Measurements from ENCODE around the gene COG7. TPM values are rescaled to one million over a fixed set of nuclear protein-coding genes. Genes with fewer than 3 reads are reported as not detected.

The COG7 gene
- total and polyA plus RNA-seq, 2 donors (not counting 3 experiments of a cell fraction or from before 2014, with no cell fraction given), result 24.1 to 42.0 TPM

DNA sequence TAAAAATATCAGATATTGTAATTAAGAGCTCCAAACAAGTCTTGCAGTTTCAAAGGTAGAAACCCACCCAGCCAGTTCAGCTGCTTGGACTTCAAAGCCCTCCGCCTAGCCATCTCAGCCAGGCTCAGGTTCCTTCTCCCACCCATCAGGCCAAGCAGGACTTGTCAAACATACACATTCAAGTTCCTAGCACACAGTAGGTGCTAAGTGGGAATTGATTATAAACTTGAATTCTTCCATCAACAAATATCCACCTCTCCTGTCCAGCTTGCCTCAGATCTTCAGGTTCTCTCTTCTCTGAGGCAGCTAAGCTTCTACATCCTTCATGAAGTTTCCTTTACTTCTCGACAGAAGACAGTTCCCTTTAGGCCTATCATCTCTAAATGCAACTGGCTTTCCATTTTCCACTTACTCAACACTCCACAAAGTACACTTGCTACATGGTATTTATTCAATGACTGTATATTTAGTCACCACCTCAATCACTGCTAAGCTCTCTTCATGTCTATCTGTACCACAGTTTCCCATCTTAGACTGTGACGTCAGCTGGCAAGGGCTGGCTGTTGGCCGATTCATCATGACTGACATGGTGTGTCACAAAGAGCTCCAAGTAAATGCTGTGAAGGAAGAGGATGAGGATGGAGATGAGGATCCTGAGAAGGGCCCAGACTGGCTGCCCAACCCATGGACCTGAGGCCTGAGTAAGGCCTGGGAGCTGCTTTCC is 13.3 kb upstream of the COG7 start:
- POLR2A ChIA-PET, result no interaction called here
- BruUV-seq (replicated peaks), result no TSS peak
- intact Hi-C loops (cut with micrococcal nuclease) (no loop called here), dilution Hi-C loops (cut with MboI; ENCODE audit: extremely low pct_ligation_motif_present, low sequenced_read_pairs) (no loop called here)
- H3K9ac ChIP-seq (replicated peaks; ENCODE audit: extremely low read depth, insufficient read depth, low read length), result no peak overlapping the region
- peaks cover 9 to 26% of the 10 kb centered on the region in 2 experiments for H3K36me3 ChIP-seq (ENCODE audit: control insufficient read depth in 2 of 2, extremely low read depth in 1 of 2, insufficient read depth in 2 of 2, low read length in 2 of 2)
- no peaks in the 10 kb centered on the region for H3K9me3 ChIP-seq (replicated peaks; ENCODE audit: control insufficient read depth, insufficient read depth, low read length)
- peak; percentile 45 for DNase-seq (ENCODE audit: low read depth, low spot score)
- no peaks in the 10 kb centered on the region for H3K79me2 ChIP-seq (ENCODE audit: control insufficient read depth, insufficient read depth, low read length)
- H4K20me1 ChIP-seq (replicated peaks; ENCODE audit: control insufficient read depth, extremely low read depth, insufficient read depth, low read length), result no peaks in the 10 kb centered on the region
- H3K9me1 ChIP-seq (replicated peaks; ENCODE audit: control insufficient read depth, extremely low read depth, insufficient read depth, low read length), result no peaks in the 10 kb centered on the region
- FAIRE-seq, result no peak
- no peak overlapping the region for H2AFZ ChIP-seq (ENCODE audit: low read depth, low read length)
- no peaks in the 10 kb centered on the region for H3K27me3 ChIP-seq (ENCODE audit: control insufficient read depth in 2 of 2, insufficient read depth in 2 of 2, low read length in 2 of 2)
- no peak overlapping the region for H3K4me2 ChIP-seq (ENCODE audit: insufficient read depth, low read length)
- no peak overlapping the region for H3K27ac ChIP-seq (ENCODE audit: insufficient read depth, low read depth, low read length)
- H3K4me3 ChIP-seq (replicated peaks in 1 of 3; ENCODE audit: insufficient read depth in 1 of 3, low read depth in 1 of 3, low read length in 3 of 3), result no peak overlapping the region
- CTCF ChIA-PET, result interaction anchor here (1.1 to 1.8 kb wide), 2 partner anchors 31 to 567 kb away, joined by 4 to 6 read pairs; no protein-coding TSS in a partner anchor
- H3K4me1 ChIP-seq (ENCODE audit: control insufficient read depth, extremely low read depth, insufficient read depth, low read length), result no peaks in the 10 kb centered on the region
- TF ChIP-seq JUN (IDR thresholded peaks at IDR 0.05; ENCODE audit: borderline replicate concordance, insufficient read depth, insufficient read length, low read depth) (no peak), FOS (IDR thresholded peaks at IDR 0.05; ENCODE audit: borderline replicate concordance, insufficient read depth, low read length) (peak; percentile 67)

DNA sequence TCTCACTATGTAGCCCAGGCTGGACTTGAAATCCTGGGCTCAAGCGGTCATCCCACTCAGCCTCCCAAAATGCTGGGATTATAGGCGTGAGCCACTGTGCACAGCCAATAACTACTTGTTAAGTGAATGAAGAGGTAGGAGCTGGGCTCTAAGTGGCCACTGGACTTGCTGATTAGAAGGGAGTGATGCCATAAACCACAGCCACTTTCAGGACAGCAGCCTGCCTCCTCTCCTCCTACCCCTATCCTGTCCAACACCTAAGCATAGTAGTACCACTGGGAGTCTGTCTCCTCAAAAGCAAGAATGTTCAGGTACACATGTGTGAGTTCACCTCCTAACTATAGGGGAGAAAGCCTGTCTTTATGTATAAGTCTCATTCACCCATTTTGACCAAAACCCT is 12.2 kb upstream of the COG7 start:
- dilution Hi-C loops (cut with MboI; ENCODE audit: extremely low pct_ligation_motif_present, low sequenced_read_pairs) (no loop called here), intact Hi-C loops (cut with micrococcal nuclease) (no loop called here)
- no peak overlapping the region for H3K4me2 ChIP-seq (ENCODE audit: insufficient read depth, low read length)
- DNase-seq (ENCODE audit: low read depth, low spot score) (no peak), FAIRE-seq (no peak)
- TF ChIP-seq, protein P1, sequence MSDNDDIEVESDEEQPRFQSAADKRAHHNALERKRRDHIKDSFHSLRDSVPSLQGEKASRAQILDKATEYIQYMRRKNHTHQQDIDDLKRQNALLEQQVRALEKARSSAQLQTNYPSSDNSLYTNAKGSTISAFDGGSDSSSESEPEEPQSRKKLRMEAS (IDR thresholded peaks at IDR 0.05; ENCODE audit: insufficient read depth, insufficient read length), result no peak
- TF ChIP-seq GATA2 (IDR thresholded peaks at IDR 0.05; ENCODE audit: insufficient read depth, insufficient read length, low read depth, low read length) (no peak), FOS (IDR thresholded peaks at IDR 0.05; ENCODE audit: borderline replicate concordance, insufficient read depth, low read length) (no peak), JUN (IDR thresholded peaks at IDR 0.05; ENCODE audit: borderline replicate concordance, insufficient read depth, insufficient read length, low read depth) (no peak), MYC (IDR thresholded peaks at IDR 0.05; ENCODE audit: low read depth, low read length) (no peak), EZH2 (IDR thresholded peaks at IDR 0.05; ENCODE audit: borderline replicate concordance, low read depth, low read length, severe bottlenecking) (no peak), POLR2A (IDR thresholded peaks at IDR 0.05; ENCODE audit: low read depth, low read length) (no peak), POLR2AphosphoS5 (IDR thresholded peaks at IDR 0.05; ENCODE audit: insufficient read depth, low read depth, low read length) (no peak)
- TF ChIP-seq, protein P2, sequence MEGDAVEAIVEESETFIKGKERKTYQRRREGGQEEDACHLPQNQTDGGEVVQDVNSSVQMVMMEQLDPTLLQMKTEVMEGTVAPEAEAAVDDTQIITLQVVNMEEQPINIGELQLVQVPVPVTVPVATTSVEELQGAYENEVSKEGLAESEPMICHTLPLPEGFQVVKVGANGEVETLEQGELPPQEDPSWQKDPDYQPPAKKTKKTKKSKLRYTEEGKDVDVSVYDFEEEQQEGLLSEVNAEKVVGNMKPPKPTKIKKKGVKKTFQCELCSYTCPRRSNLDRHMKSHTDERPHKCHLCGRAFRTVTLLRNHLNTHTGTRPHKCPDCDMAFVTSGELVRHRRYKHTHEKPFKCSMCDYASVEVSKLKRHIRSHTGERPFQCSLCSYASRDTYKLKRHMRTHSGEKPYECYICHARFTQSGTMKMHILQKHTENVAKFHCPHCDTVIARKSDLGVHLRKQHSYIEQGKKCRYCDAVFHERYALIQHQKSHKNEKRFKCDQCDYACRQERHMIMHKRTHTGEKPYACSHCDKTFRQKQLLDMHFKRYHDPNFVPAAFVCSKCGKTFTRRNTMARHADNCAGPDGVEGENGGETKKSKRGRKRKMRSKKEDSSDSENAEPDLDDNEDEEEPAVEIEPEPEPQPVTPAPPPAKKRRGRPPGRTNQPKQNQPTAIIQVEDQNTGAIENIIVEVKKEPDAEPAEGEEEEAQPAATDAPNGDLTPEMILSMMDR (IDR thresholded peaks at IDR 0.05; ENCODE audit: extremely low read depth in 1 of 2, insufficient read depth in 1 of 2, low read depth in 1 of 2, low read length in 2 of 2), result no peak
- H3K4me3 ChIP-seq (replicated peaks in 1 of 3; ENCODE audit: insufficient read depth in 1 of 3, low read depth in 1 of 3, low read length in 3 of 3), result no peak overlapping the region
- H3K9ac ChIP-seq (replicated peaks; ENCODE audit: extremely low read depth, insufficient read depth, low read length), result no peak overlapping the region
- ChIA-PET CTCF (interaction anchor here (0.7 to 1.8 kb wide), 2 partner anchors 29 to 144 kb away, joined by 3 to 6 read pairs; no protein-coding TSS in a partner anchor), POLR2A (interaction anchor here (0.6 kb wide), 2 partner anchors 10 to 49 kb away, joined by 5 to 8 read pairs; no protein-coding TSS in a partner anchor)
- no TSS peak for BruUV-seq (replicated peaks)
- H4K20me1 ChIP-seq (replicated peaks; ENCODE audit: control insufficient read depth, extremely low read depth, insufficient read depth, low read length), result no peaks in the 10 kb centered on the region
- H3K79me2 ChIP-seq (ENCODE audit: control insufficient read depth, insufficient read depth, low read length), result no peaks in the 10 kb centered on the region
- no peak overlapping the region for H3K27ac ChIP-seq (ENCODE audit: insufficient read depth, low read depth, low read length)
- no peak overlapping the region for H2AFZ ChIP-seq (ENCODE audit: low read depth, low read length)
- peaks cover 9 to 26% of the 10 kb centered on the region in 2 experiments for H3K36me3 ChIP-seq (ENCODE audit: control insufficient read depth in 2 of 2, extremely low read depth in 1 of 2, insufficient read depth in 2 of 2, low read length in 2 of 2)
- no peaks in the 10 kb centered on the region for H3K9me1 ChIP-seq (replicated peaks; ENCODE audit: control insufficient read depth, extremely low read depth, insufficient read depth, low read length)
- no peaks in the 10 kb centered on the region for H3K9me3 ChIP-seq (replicated peaks; ENCODE audit: control insufficient read depth, insufficient read depth, low read length)
- no peaks in the 10 kb centered on the region for H3K27me3 ChIP-seq (ENCODE audit: control insufficient read depth in 2 of 2, insufficient read depth in 2 of 2, low read length in 2 of 2)
- no peaks in the 10 kb centered on the region for H3K4me1 ChIP-seq (ENCODE audit: control insufficient read depth, extremely low read depth, insufficient read depth, low read length)
